HG03135 (cell line): Measurements from ENCODE around the gene ZC3HAV1.
"Not testable (repeated sequence)": the region's sequence is repeated elsewhere in the genome, so short reads cannot be mapped to it uniquely, and the experiment has no call there.

Source experiments
- ATAC-seq: cut with Tn5 transposase; IDR thresholded peaks from one replicate; pipeline ENCODE4 v1.9.1; 2021; ENCODE audit warnings: mild to moderate bottlenecking, moderate library complexity; ENCODE audit not compliant: unreplicated experiment

Gene ZC3HAV1

DNA sequence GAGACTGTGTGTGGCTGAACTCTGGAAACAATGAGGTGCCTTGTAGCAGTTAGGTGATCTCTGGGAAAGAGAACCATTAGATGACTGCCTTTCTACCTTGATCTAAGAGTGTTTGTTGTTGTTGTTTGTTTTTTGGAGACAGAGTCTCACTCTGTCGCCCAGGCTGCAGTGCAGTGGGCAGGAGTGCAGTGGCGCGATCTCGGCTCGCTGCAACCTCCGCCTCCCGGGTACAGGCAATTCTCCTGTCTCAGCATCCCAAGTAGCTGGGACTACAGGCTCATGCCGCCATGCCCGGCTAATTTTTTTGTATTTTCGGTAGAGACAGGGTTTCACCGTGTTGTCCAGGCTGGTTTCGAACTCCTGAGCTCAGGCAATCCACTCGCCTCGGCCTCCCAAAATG, 54.9 kb downstream of the ZC3HAV1 start:
- not testable (repeated sequence) for ATAC-seq

DNA sequence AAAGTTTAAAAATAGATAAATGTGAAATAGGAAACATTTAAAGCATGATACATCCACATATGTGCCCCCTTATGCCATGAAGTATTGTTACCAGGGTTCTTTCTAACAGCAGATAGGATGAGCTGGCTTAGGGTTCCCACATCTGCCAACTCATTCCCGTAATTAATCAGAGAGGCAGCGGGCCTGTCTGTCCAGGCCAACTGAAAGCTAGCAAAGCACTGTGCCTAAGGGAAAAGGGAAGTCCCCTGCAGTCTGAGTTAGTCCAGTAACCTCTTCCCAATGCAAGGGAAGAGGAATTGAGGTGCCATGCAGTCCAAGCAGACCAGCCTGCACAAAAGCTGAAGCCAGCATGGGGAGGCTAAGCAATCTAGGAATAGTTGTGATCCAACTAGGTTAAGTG, 55.4 kb downstream of the ZC3HAV1 start:
- no peak for ATAC-seq

DNA sequence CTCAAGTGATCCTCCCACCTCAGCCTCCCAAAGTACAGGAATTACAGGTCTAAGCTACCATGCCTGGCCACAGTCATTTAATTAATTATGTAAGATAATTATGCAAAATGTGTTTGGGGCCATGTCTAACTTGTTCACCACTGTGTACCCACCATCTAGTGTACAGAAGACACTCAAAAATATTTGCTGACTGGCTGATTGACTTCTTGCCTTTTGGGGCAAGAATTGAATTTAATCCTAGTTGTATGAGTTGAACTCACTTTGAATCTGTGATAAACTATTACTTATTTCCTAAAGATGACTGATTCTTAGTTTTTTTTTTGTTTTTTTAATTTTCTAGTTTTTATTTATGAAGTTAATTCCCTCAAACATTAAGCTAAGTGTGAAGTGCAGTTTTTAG, 57.9 kb downstream of the ZC3HAV1 start:
- no peak for ATAC-seq

DNA sequence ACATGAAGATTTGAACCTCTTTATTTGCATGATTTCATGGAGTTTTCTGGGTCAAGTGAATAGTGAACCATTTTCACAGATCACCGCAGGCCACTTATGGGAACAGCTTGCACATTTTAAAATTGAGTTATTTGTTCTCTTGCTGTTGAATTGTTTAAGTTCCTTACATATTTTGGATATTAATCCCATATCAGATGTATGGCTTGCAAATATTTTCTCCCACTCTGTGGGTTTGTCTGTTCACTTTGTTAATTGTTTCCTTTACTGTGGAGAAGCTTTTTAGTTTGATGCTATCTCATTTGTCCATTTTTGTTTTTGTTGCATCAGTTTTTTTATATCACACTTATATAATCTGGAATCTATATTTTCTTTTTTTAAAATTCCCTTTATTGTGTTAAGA, 59.6 kb downstream of the ZC3HAV1 start:
- no peak for ATAC-seq

DNA sequence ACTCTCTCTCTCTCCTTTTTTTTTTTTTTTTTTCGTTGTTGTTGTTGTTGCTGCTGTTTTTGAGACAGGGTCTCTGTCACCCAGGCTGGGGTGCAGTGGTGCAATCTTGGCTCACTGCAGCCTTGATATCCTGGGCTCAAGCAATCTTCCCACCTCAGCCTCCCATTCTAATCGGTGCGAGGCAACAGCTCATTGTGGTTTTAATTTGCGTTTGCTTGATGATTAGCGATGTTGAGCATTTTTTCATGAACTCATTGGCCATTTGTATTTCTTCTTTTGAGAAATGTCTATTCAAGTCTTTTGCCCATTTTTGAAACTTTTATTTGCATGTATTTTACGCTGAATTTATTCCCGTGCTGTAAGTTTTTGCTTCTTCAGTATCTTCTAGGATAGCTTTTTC, 60.4 kb downstream of the ZC3HAV1 start:
- ATAC-seq, result no peak

DNA sequence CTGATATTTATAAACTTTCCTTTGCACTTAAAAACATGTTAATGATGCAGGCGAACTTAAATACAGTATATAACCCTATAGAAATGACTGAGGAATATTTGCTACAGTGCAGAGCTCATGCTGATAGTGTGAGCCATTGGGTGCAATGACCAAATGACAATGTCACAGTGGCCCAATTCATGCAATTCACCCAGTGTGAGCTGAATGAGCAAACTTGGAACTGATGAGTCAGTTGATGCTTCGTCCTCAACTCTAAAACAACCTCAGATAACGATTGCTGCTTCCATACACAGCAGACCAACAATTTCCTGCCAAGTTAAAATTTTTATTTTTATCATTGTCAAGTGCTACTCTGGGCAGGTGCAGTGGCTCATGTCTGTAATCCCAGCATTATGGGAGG, 61.5 kb downstream of the ZC3HAV1 start:
- ATAC-seq, result no peak

DNA sequence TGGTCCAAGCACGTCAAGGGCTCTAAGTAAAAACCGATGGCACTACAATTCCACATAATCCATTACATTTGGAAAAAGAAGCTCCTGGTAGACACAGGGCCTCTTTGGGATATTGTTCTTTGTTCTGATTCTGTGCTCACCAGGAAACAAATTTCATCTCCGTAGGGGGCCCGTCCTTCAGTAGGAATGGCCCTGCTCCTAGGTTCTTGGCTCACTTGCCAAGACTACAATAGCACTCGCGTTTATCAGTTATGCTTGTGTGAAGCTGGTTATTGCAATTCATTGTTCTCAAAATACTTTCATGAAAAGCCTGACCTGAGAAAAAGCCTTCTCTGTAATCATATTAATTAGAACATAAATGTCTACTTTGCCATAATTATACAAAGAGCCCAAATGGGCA, 63.4 kb downstream of the ZC3HAV1 start:
- no peak for ATAC-seq

DNA sequence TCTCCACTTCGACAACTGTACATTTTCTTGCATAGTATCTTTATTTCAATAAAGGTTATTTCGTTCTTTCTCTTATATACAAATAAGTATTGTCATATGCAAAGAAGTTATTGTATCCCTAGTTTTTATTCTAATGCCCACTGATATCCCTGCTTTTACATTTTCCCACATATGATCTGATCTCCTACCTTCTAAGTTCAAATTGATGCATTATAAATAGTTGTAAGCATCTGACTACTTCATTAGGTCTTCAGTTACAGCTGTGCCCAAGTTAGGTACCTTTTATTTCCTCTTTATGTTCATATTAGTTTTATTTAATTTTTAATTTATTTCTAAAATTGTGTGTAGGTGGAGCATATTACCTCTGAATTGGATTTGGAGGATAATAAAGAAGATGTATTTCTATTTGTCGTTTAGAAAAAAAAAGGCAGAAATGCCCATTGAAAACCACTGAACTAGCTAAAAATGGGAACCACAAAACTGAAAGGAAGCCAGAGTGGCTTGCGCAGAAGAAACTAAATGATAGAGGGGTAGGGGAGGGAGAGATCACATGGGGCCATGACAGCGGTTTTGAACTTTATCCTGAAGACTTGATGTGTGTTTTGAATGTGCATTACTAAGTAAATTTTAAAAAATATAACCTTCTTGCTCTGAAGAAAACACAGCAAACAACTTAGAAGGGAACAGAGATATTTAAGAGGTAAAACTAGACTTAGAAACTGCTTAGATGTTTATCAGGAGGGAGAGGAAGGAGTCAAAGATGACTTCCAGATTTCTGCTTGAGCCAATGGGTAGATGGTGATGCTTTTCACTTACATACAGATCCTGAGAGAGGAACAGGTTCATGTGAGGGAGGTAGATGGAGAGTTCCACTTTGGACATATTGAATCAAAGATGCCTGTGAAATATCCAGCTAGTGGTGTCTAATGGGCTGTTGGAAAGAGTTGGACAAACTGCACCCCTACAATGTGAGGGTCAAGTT, 64.4 kb downstream of the ZC3HAV1 start:
- no peak for ATAC-seq

DNA sequence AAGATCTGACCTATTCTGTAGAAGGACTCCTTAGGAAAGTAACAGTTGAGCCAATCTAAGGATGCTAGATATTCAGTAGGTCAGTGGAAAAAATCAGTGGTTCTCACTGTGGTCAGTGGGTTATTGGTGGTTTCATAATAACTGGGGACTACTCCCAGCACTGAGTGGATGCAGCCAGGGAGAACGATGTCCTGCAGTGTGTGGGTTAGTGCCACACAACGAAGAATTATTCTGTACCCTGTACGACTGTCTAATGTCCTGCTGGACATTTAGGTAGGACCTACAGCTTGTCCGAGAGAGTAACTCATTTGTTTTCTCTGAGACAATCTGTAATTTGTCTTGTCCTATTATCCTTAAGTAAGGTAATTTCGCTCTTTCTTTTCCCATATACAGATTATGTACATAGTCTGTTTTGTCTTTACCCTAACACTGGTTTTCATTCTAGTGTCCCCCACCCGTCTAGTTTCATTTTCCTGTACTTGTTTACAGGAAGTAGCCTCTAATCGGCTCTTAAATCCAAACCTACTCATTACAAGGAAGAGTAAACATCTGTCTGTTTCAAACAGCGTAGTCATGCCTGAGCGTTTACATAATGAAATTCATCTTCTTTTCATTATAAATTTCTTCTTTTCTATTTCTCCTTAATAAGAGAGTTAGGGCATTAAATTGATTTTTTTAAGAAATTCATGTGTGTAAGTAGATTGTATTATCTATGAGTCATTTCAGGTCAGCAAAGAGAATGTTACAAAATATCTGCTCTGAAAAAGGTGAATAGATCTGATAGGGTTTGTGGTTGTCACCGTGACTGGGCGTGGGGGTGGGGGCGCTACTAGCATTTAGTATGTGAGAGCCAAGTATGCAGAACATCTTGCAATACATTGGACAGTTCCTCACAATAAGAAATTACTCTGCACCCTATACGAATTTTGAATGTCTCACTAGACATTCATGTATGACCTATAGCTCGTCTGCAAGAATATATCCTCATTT, 65.4 kb downstream of the ZC3HAV1 start:
- ATAC-seq, result no peak

DNA sequence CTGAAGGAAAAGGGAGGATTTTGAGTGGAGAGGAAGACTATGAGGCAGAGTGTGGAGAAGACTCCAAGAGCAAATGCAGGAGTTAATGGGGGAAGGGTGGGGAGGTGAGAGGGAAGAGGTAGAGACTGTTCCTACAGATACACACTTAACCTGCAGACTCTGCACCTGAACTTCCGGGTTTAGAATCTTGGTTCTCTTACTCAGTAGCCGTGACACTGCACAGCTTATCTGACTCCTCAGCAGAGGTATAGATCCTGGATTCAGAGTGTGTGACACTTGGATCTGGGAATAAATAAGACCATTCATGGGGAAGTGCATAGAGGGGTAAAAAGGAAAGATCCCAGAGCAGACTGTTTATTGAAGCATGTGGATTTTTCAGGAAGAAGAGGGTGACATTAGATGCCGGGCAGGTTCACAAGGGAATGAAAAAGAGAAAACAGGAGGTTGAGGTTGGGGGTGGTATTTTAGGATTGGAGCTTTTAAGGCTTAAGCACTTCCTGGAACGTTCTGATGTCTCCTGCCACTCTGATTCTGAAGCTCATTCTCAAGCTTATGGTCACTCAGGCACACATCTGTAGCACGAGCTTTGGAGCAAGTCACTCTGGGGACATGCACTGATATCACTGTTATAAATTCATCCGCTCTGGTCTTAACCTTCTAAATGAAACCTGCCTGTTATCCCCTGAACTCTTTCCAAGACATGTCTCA, 68.0 kb downstream of the ZC3HAV1 start:
- no peak for ATAC-seq

DNA sequence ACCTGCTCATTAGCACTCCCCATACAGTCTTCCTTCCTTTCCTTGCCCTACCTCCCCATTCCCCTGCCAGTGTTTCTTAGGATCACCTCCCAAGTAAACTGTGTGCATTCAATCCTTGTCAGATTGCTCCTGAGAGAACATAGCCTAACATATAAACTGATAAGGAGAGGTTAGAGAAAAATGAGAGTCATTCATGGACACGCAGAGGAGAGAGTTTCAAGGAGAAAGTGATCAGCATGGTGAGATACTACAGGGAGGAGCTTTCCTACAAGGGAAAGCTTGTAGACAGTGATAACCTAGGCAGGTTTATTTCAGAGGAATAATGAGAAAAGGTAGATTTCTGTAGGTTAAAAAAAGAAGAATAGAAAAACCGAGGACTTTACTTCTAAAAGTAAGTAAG, 70.8 kb downstream of the ZC3HAV1 start:
- no peak for ATAC-seq

DNA sequence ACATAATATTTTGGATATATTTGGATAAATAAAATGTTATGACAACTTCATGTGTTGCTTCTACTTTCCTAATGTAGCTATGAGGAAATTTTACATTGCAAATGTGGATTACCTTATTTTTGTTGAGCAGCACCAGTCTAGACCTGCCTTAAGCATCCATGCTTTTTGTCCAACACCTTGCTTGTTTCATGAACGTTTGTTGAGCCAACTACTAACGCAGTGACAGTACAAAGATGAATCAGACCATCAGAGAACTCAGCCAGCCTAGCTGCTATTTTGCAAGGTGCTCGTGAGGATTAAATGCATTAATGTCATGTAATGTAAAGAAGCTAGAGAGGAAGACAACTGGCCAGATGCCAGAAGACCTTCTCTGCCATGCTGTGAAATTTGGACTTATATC, 72.6 kb downstream of the ZC3HAV1 start:
- ATAC-seq, result no peak

DNA sequence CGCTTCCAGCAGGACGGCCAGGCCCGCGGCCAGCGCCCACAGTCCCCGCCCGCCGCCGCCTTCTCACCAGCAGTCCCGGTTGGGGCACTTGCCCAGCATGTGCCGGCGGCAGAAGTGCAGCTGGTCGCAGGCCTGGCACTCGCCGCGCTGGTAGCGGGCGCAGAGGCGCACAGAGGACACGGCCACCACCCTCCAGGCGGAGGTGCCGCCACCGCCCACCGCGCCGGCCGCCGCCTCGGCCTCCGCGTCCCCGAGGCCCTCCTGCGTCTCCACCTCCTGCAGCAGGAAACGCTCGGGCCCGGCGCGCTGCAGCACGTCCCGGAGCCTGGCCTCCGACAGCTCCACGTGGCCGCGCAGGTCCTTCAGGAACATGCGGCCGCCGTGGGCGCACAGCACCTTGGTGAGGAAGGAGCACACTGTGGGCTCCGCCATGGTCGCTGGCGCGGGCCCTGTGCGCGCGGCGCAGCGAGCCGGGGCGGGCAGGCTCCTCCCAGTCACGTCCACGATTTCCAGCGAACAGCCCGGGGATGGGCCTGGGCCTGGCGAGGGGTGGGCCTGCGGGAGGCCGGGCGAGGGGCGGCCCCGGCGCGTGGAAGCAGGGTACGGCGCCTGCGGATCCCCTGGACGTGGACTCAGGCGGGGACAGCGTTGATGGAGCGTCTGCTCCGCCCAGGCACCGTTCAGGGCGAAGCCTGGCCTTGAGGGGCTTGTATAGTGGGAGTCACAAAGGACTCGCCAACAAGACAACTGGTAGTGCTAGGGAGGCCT, 73.8 kb downstream of the ZC3HAV1 start, which contains the start of gene ZC3HAV1L:
ZC3HAV1L (minus strand) TSS at position 457 of the 768 bp plus-strand sequence; CDS start at position 432, 25 bp downstream.
- peak; percentile 71 for ATAC-seq

DNA sequence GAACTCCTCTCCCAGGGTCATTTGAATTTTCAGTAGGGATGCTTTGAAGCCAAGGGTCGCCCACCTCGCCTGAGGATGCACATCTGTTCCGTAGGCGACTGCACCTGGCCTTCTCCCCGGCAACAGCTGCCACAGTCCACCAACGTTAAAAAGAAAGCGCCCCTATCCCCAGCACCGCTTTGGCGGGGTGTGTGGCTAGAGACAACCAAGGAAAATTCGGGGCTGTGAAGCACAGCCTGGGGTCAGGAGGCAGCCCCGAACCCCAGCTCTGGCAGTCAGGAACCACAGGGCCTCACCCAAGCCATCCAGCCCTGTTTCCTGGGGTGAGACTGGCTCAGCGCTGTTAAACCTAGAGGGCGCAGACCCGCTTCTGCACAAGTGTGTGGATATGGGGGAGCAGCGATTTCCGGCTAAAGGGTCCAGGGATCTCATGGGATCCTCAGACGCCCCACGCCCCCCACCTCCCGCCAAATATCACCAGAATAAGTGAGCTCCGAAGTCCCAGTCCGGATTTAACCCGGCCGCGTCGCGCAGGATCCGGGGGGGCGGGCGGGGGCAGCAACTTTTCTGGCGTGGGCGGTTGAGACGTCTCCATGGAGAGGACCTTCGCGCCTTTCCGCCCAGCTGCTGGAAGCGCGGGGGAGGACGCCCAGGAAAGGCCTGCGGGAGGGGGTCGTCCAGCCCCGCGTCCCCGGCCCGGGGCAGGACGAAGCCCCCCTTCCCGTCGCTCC, 74.5 kb downstream of the ZC3HAV1 start:
- peak; percentile 36 for ATAC-seq

DNA sequence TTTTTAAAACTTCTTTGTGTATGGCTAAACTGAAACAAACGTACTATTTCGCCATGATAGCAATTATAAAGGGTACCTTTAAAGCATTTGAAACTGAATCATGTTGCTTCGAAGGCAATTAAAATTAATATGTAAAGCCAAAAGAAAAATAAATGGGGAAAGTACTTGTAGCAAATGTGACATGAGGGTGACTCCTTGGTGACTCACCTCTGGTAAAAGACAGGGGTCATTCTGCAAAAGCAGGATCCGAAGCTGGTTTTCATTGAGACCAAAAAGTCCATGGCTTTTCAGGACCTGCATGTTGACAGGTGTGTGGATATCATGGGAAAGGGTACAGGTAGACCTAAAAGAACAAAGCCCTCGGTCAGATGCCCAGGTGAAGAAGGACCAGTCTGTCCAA, 75.2 kb downstream of the ZC3HAV1 start:
- ATAC-seq, result no peak

DNA sequence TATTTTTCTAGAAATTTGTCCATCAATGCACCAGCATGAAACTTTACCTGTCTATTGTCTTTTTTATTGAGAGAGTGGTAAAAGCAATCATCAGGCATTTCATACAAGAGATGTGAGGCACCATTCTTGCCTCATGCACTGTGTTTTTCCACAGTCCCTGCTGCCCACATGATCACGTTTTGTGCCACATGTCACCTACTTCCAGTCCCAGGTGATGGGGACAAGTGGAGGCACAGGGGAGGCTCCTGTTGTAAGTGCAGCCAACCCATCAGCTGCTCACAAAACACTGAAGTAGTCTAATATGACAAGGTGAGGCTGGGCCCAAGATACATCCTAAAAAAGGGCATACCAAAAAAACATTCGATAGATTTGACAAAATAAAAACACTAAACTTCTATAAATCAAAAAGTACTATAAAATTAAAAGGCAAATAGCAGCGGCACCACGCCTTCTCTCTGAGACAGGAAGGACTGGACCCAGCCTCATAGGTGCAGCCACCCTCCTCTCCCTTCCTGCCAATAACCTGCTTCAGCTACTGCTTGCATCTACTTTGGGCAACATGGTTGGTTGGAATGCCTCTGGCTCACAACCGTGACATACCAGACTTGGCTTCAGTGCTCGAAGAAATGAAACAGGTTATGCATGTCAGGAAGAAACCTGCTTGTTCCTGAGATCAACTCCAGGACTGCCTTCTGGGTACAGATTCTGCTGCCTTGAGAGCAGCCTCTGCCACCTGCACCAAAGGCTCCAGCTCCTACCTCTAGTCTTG, 76.0 kb downstream of the ZC3HAV1 start:
- no peak for ATAC-seq

DNA sequence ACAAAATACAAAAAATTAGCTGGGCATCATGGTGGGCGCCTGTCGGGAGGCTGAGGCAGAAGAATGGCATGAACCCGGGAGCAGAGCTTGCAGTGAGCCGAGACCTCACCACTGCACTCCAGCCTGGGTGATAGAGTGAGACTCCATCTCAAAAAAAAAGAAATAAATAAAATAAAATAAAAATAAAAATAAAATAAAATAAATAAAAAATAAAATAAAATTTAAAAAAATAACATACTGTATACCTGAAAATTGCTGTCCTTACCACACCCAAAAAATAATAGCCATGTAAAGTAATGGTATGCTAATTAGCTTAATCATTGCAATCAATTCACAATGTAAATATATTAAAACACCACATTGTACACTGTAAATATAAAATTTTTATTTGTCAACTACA, 77.0 kb downstream of the ZC3HAV1 start:
- no peak for ATAC-seq

DNA sequence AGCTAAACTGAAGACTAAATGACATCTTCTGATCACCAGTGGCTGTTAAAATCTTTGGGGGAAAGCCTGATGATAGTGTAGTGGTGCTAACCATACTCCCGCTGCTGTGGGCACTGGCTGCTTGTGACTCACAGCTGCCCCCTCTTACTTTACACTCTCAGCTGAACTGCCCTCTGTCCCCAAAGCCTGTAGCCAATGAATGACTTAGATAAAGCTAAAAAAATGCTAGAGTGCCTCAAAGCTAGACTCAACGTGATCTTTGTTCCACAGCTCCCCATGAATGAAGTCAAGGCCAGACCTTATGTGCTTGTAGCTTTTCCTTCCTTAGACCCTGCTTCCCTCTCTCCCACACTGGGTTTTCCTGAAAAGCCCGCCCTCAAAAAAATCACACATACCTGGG, 80.2 kb downstream of the ZC3HAV1 start:
- ATAC-seq, result no peak

DNA sequence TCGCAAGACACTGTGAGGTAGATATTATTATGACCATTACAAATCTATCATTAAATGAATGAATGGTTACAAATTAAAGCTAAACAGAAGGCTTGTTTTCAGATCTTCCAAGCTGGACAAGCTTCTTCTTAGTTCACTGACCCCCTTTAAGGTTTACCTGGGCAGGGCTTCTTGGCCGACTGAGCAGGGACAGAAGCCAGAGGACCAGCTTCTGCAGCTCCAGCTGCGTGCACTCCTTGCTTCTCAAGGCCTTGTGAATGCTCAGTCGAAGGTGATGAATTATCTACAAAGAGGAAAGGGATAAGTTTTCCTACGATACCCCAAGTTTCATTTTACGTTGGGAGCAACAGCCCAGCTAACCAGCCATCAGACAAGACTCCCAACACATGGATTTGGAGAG, 83.0 kb downstream of the ZC3HAV1 start:
- no peak for ATAC-seq
